ENCODE measurements around the gene PRXL2C.
A peak's percentile ranks its signal among the peaks of the same experiment; 100 is the strongest.
"Not testable (repeated sequence)": the region's sequence is repeated elsewhere in the genome, so short reads cannot be mapped to it uniquely, and the experiment has no call there.

The PRXL2C gene

GRCh38 chr9:96680812-96681499 is 25.8 kb upstream of the PRXL2C start:
- no peak overlapping the region for H3K4me3 ChIP-seq (ENCODE audit: low read length)
- TF ChIP-seq, protein P1, sequence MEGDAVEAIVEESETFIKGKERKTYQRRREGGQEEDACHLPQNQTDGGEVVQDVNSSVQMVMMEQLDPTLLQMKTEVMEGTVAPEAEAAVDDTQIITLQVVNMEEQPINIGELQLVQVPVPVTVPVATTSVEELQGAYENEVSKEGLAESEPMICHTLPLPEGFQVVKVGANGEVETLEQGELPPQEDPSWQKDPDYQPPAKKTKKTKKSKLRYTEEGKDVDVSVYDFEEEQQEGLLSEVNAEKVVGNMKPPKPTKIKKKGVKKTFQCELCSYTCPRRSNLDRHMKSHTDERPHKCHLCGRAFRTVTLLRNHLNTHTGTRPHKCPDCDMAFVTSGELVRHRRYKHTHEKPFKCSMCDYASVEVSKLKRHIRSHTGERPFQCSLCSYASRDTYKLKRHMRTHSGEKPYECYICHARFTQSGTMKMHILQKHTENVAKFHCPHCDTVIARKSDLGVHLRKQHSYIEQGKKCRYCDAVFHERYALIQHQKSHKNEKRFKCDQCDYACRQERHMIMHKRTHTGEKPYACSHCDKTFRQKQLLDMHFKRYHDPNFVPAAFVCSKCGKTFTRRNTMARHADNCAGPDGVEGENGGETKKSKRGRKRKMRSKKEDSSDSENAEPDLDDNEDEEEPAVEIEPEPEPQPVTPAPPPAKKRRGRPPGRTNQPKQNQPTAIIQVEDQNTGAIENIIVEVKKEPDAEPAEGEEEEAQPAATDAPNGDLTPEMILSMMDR (IDR thresholded peaks at IDR 0.05; ENCODE audit: insufficient read depth, low read depth, low read length, missing control alignments), result no peak
- no peak for DNase-seq (ENCODE audit: low read depth)

DNA sequence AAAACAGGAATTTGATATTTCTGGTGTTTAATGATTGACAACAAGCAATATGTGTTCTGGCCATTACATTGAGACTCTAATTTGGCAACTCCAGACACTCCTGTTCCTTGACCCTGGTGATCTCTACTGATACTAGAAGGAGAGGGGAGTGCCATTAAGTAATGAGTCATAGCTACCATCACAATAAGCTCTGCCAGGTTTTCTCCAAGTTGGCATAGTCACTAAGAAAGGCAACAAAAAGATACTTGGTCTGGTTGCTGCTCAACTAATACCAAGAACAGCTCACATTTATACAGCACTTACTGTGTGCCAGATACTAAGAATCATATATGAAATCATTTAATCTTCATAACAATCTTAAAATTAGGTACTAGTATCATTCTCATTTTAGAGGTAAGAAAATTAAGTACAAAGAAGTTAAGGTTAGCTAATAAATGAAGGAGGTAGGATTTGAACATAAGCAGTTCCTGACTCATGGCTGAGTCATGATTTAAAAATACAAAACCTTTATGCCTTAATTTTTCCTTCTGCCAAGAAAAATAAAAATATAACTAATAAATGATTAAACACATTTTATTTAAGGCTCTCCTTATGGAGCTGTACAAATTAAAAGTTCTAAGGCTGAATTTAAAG is 19.9 kb upstream of the PRXL2C start:
- TF ChIP-seq, protein P1 (IDR thresholded peaks at IDR 0.05; ENCODE audit: insufficient read depth, low read depth, low read length, missing control alignments), result no peak
- DNase-seq (ENCODE audit: low read depth), result peak; percentile 79
- no peak overlapping the region for H3K4me3 ChIP-seq (ENCODE audit: low read length)

DNA sequence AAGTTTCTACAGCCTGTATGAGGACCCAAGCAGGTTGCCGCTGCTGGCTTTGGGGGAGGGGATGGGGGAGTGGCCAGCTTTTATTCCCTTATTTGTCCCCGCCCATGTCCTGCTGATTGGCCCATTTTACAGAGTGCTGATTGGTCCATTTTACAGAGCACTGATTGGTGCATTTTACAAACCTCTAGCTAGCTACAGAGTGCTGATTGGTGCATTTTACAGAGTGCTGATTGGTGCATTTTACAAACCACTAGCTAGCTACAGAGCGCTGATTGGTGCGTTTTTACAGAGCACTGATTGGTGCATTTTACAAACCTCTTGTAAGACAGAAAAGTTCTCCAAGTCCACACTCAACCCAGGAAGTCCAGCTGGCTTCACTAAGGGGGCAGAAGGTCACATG is 18.7 kb upstream of the PRXL2C start:
- not testable (repeated sequence) for H3K4me3 ChIP-seq (ENCODE audit: low read length); DNase-seq (ENCODE audit: low read depth)

GRCh38 chr9:96668868-96669534 is 13.9 kb upstream of the PRXL2C start:
- no peak for DNase-seq (ENCODE audit: low read depth)
- TF ChIP-seq, protein P1 (IDR thresholded peaks at IDR 0.05; ENCODE audit: insufficient read depth, low read depth, low read length, missing control alignments), result no peak
- H3K4me3 ChIP-seq (ENCODE audit: low read length), result no peak overlapping the region

DNA sequence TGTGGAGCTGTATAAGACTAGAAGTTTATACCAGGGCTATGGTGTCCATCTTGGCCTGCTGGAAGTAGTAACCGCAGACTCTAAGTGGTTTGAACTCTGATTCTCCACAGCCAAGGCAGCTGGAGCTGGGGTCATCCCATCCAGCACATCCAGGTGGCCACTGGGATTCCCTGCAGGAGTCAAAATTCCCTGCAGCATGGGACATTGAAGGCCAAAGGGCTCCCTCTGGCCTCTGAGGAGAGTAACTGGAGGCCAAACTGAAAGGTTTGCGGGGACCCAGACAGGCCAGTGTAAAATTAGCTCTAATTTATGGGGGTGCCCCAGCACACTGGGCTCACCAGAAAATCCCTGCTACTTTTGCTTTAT is 12.2 kb upstream of the PRXL2C start:
- DNase-seq (ENCODE audit: low read depth), result no peak
- H3K4me3 ChIP-seq (ENCODE audit: low read length), result no peak overlapping the region
- TF ChIP-seq, protein P1 (IDR thresholded peaks at IDR 0.05; ENCODE audit: insufficient read depth, low read depth, low read length, missing control alignments), result no peak

- DNase-seq (ENCODE audit: low read depth), result peak; percentile 63
- TF ChIP-seq, protein P1 (IDR thresholded peaks at IDR 0.05; ENCODE audit: insufficient read depth, low read depth, low read length, missing control alignments), result peak; percentile 67
- not testable (repeated sequence) for H3K4me3 ChIP-seq (ENCODE audit: low read length)
These were observed 11.7 kb upstream of the PRXL2C start for GRCh38 chr9:96666653-96667362.

- DNase-seq (ENCODE audit: low read depth), result no peak
- TF ChIP-seq, protein P1 (IDR thresholded peaks at IDR 0.05; ENCODE audit: insufficient read depth, low read depth, low read length, missing control alignments), result no peak
- no peak overlapping the region for H3K4me3 ChIP-seq (ENCODE audit: low read length)
These were observed 10.7 kb upstream of the PRXL2C start for GRCh38 chr9:96665789-96666188.
